Neural cell (in vitro differentiated cells): ENCODE measurements around the gene CDR2.

Experiments used
- CTCF ChIP-seq: fragments of 450-650 bp; IDR thresholded peaks from 2 replicates; pipeline ENCODE4 v1.5.1; 2014; ENCODE audit warnings: antibody characterized with exemption, mild to moderate bottlenecking, moderate library complexity; ENCODE audit not compliant: poor library complexity, severe bottlenecking
- EP300 ChIP-seq: fragments of 450-650 bp; conservative IDR thresholded peaks from 2 replicates; pipeline ENCODE4 v1.6.1; 2014; ENCODE audit warnings: antibody characterized with exemption, mild to moderate bottlenecking, moderate library complexity; ENCODE audit not compliant: poor library complexity, severe bottlenecking
- POLR2AphosphoS5 ChIP-seq: IDR thresholded peaks from 2 replicates; pipeline ENCODE4 v1.6.1; 2012
- RAD21 ChIP-seq: fragments of 450-650 bp; conservative IDR thresholded peaks from 2 replicates; pipeline ENCODE4 v1.6.1; 2014; ENCODE audit warnings: antibody characterized with exemption, mild to moderate bottlenecking, moderate library complexity
- TAF1 ChIP-seq: IDR thresholded peaks from 2 replicates; pipeline ENCODE4 v1.6.1; 2012; ENCODE audit warnings: low read depth
- TF ChIP-seq, protein P1 (sequence below): IDR thresholded peaks from 2 replicates; pipeline ENCODE4 v1.6.1; 2012; ENCODE audit warnings: borderline replicate concordance

- no peak for TF ChIP-seq RAD21
- TF ChIP-seq, protein P1, sequence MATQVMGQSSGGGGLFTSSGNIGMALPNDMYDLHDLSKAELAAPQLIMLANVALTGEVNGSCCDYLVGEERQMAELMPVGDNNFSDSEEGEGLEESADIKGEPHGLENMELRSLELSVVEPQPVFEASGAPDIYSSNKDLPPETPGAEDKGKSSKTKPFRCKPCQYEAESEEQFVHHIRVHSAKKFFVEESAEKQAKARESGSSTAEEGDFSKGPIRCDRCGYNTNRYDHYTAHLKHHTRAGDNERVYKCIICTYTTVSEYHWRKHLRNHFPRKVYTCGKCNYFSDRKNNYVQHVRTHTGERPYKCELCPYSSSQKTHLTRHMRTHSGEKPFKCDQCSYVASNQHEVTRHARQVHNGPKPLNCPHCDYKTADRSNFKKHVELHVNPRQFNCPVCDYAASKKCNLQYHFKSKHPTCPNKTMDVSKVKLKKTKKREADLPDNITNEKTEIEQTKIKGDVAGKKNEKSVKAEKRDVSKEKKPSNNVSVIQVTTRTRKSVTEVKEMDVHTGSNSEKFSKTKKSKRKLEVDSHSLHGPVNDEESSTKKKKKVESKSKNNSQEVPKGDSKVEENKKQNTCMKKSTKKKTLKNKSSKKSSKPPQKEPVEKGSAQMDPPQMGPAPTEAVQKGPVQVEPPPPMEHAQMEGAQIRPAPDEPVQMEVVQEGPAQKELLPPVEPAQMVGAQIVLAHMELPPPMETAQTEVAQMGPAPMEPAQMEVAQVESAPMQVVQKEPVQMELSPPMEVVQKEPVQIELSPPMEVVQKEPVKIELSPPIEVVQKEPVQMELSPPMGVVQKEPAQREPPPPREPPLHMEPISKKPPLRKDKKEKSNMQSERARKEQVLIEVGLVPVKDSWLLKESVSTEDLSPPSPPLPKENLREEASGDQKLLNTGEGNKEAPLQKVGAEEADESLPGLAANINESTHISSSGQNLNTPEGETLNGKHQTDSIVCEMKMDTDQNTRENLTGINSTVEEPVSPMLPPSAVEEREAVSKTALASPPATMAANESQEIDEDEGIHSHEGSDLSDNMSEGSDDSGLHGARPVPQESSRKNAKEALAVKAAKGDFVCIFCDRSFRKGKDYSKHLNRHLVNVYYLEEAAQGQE, result no peak
- TF ChIP-seq CTCF, result no peak
- TF ChIP-seq EP300, result no peak
- no peak for TF ChIP-seq TAF1
- TF ChIP-seq POLR2AphosphoS5, result no peak
Observed at GRCh38 chr16:22306788-22307187, 67.6 kb downstream of the CDR2 start.
